ENCODE data around the gene THAP7.

DNA sequence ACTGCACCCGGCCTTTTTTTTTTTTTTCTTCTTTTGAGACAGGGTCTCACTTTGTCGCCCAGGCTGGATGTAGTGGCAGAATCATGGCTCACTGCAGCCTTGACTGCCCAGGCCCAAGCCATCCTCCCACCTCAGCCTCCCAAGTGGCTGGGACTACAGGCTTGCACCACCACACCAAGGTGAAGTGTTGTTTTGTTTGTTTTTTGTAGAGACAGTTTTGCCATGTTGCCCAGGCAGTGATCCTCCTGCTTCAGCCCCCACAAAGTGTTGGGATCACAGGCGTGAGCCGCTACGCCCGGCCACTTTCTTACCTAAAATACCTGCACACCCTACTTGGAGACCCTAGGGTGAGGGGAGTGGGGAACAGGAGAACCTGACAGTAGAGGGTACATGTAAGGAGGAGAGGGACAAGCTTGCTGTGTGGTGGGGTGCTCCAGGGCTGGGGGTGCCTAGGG lies 39.4 kb downstream of the THAP7 start:
- TF ChIP-seq, protein P1, sequence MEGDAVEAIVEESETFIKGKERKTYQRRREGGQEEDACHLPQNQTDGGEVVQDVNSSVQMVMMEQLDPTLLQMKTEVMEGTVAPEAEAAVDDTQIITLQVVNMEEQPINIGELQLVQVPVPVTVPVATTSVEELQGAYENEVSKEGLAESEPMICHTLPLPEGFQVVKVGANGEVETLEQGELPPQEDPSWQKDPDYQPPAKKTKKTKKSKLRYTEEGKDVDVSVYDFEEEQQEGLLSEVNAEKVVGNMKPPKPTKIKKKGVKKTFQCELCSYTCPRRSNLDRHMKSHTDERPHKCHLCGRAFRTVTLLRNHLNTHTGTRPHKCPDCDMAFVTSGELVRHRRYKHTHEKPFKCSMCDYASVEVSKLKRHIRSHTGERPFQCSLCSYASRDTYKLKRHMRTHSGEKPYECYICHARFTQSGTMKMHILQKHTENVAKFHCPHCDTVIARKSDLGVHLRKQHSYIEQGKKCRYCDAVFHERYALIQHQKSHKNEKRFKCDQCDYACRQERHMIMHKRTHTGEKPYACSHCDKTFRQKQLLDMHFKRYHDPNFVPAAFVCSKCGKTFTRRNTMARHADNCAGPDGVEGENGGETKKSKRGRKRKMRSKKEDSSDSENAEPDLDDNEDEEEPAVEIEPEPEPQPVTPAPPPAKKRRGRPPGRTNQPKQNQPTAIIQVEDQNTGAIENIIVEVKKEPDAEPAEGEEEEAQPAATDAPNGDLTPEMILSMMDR (IDR thresholded peaks at IDR 0.05): no peak
- TF ChIP-seq REST (IDR thresholded peaks at IDR 0.05; ENCODE audit: insufficient read depth in 1 of 2, low read depth in 2 of 2, low read length in 1 of 2): no peak

All from Panc1 (cell line).